Ishikawa (cell line): ENCODE measurements around the gene MPPE1.
A peak's percentile ranks its signal among the peaks of the same experiment; 100 is the strongest.

Experiments used
- CEBPB ChIP-seq: IDR thresholded peaks from 2 replicates; pipeline ENCODE4 v1.6.1; 2012
- CREB1 ChIP-seq: IDR thresholded peaks from 2 replicates; pipeline ENCODE4 v1.6.1; 2012; ENCODE audit warnings: low read depth
- EGR1 ChIP-seq: IDR thresholded peaks from 2 replicates; pipeline ENCODE4 v1.6.1; 2012
- EP300 ChIP-seq: IDR thresholded peaks from 2 replicates; pipeline ENCODE4 v1.6.1; 2012; ENCODE audit warnings: borderline replicate concordance
- FOXM1 ChIP-seq: IDR thresholded peaks from 2 replicates; pipeline ENCODE4 v1.6.1; 2012; ENCODE audit warnings: low read depth, borderline replicate concordance
- MAX ChIP-seq: IDR thresholded peaks from 2 replicates; pipeline ENCODE4 v1.6.1; 2012
- NFIC ChIP-seq: IDR thresholded peaks from 2 replicates; pipeline ENCODE4 v1.6.1; 2012
- RAD21 ChIP-seq: IDR thresholded peaks from 2 replicates; pipeline ENCODE4 v1.6.1; 2012; ENCODE audit warnings: low read depth
- TAF1 ChIP-seq: IDR thresholded peaks from 2 replicates; pipeline ENCODE4 v1.6.1; 2012; ENCODE audit warnings: low read depth, mild to moderate bottlenecking
- TCF12 ChIP-seq: IDR thresholded peaks from 2 replicates; pipeline ENCODE4 v1.6.1; 2012; ENCODE audit warnings: low read depth
- TEAD4 ChIP-seq: IDR thresholded peaks from 2 replicates; pipeline ENCODE4 v1.6.1; 2012
- USF1 ChIP-seq: IDR thresholded peaks from 2 replicates; pipeline ENCODE4 v1.6.1; 2012
- YY1 ChIP-seq: IDR thresholded peaks from 2 replicates; pipeline ENCODE4 v1.6.1; 2012; ENCODE audit warnings: low read depth
- ZBTB7A ChIP-seq: IDR thresholded peaks from 2 replicates; pipeline ENCODE4 v1.6.1; 2012; ENCODE audit warnings: low read depth
- TF ChIP-seq, protein P1 (sequence below): IDR thresholded peaks from 2 replicates; pipeline ENCODE4 v1.6.1; 2012; ENCODE audit warnings: low read depth, mild to moderate bottlenecking

MPPE1 gene

DNA sequence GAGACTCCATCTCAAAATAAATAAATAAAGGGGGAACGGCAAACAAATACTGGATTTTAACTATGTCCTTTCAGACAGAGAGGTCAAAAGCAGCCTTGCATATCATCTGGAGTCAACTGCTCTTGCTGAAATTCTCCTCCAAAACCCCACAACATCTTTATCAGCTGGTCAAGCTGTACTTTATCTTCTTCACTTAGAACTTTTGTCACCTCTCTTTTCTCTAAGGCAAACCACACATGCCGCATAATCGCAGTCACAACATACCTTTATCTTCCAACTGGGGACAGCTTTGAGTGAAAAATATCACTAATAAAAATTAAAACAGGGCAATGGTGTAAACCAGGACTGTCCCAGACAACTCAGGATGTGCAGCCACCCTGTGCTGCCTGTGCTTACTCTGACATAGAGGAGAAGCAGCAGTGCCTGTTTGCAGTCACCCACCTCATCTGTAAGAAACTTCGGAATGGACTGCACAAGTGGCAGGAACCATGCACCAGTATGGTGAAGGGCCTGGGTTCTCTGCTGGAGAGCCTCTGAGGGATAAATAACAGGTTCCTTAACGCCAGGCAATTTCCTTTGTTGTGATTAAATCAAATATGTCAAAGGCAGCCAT, 6.2 kb downstream of the MPPE1 start:
- no peak for TF ChIP-seq MAX
- no peak for TF ChIP-seq YY1
- TF ChIP-seq EGR1 = no peak
- no peak for TF ChIP-seq TEAD4
- TF ChIP-seq ZBTB7A = no peak
- no peak for TF ChIP-seq CREB1

DNA sequence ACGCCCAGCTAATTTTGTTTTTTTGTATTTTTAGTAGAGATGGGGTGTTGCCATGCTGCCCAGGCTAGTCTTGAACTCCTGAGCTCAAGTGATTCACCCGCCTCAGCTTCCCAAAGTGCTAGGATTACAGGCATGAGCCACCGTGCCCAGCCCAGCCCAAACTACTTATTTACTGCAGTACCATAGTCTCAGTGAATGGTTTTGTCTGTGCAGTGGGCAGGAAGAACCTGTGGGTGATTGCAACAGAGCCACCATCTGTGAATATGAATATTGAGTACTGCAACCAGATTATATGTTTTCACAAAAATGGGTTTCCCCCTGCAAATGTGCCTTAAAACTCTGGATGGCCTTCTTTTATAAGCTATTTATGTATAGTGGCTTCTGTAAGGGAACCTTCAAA, 9.1 kb downstream of the MPPE1 start:
- no peak for TF ChIP-seq YY1
- TF ChIP-seq MAX = no peak
- no peak for TF ChIP-seq RAD21
- TF ChIP-seq, protein P1, sequence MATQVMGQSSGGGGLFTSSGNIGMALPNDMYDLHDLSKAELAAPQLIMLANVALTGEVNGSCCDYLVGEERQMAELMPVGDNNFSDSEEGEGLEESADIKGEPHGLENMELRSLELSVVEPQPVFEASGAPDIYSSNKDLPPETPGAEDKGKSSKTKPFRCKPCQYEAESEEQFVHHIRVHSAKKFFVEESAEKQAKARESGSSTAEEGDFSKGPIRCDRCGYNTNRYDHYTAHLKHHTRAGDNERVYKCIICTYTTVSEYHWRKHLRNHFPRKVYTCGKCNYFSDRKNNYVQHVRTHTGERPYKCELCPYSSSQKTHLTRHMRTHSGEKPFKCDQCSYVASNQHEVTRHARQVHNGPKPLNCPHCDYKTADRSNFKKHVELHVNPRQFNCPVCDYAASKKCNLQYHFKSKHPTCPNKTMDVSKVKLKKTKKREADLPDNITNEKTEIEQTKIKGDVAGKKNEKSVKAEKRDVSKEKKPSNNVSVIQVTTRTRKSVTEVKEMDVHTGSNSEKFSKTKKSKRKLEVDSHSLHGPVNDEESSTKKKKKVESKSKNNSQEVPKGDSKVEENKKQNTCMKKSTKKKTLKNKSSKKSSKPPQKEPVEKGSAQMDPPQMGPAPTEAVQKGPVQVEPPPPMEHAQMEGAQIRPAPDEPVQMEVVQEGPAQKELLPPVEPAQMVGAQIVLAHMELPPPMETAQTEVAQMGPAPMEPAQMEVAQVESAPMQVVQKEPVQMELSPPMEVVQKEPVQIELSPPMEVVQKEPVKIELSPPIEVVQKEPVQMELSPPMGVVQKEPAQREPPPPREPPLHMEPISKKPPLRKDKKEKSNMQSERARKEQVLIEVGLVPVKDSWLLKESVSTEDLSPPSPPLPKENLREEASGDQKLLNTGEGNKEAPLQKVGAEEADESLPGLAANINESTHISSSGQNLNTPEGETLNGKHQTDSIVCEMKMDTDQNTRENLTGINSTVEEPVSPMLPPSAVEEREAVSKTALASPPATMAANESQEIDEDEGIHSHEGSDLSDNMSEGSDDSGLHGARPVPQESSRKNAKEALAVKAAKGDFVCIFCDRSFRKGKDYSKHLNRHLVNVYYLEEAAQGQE = no peak
- no peak for TF ChIP-seq TCF12
- TF ChIP-seq CREB1 = no peak
- no peak for TF ChIP-seq CEBPB
- no peak for TF ChIP-seq NFIC
- no peak for TF ChIP-seq TAF1
- no peak for TF ChIP-seq FOXM1
- no peak for TF ChIP-seq TEAD4
- TF ChIP-seq USF1 = no peak
- TF ChIP-seq ZBTB7A = no peak
- no peak for TF ChIP-seq EP300
- TF ChIP-seq EGR1 = no peak

- TF ChIP-seq CREB1 = no peak
- no peak for TF ChIP-seq TCF12
- TF ChIP-seq, protein P1 = no peak
- no peak for TF ChIP-seq EGR1
- TF ChIP-seq RAD21 = no peak
- TF ChIP-seq MAX = no peak
- no peak for TF ChIP-seq USF1
- TF ChIP-seq TAF1 = no peak
Measured at GRCh38 chr18:11897781-11898180, 10.3 kb downstream of the MPPE1 start.

DNA sequence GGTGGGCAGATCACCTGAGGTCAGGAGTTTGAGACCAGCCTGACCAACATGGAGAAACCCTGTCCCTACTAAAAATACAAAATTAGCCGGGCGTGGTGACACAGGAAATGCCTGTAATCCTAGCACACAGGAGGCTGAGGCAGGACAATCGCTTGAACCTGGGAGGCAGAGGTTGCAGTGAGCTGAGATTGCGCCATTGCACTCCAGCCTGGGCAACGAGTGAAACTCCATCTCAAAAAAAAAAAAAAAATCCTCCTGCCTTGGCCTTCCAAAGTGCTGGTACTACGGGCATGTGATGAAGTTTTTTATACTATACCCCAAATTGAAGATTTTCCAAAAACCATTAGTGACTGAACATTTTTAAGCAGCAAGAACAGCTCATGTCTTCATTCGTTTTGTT, 15.7 kb downstream of the MPPE1 start:
- 0 out of 2 replicates have a peak, but pooled peaks have one; percentile 4 for TF ChIP-seq CEBPB

GRCh38 chr18:11891737-11892136, 16.4 kb downstream of the MPPE1 start:
- TF ChIP-seq EP300 (no peak), CEBPB (no peak), MAX (no peak), EGR1 (no peak), YY1 (no peak), NFIC (no peak), TCF12 (no peak), ZBTB7A (no peak), RAD21 (no peak), USF1 (no peak), FOXM1 (no peak), TAF1 (no peak), CREB1 (no peak)
- TF ChIP-seq, protein P1 = no peak
